ENCODE results near the gene TGFBR3. TPM values are rescaled to one million over a fixed set of nuclear protein-coding genes. Genes with fewer than 3 reads are reported as not detected.
A peak's percentile ranks its signal among the peaks of the same experiment; 100 is the strongest.

The TGFBR3 gene
- total RNA-seq, 6 experiments from 2014 or later: 5.8 to 21.1 (median 19.0) TPM

GRCh38 chr1:91781901-91782622 is 103.9 kb downstream of the TGFBR3 start:
- H3K27me3 Mint-ChIP-seq (ENCODE audit: insufficient read depth): peaks cover 6% of the 10 kb centered on the region
- peaks cover 15% of the 10 kb centered on the region for H3K36me3 Mint-ChIP-seq (ENCODE audit: low read depth)
- no peak for DNase-seq
- H3K4me1 Mint-ChIP-seq (ENCODE audit: low read depth): peaks cover 78% of the 10 kb centered on the region
- H3K4me3 Mint-ChIP-seq: peak overlapping the region; percentile 71
- TF ChIP-seq CTCF (IDR thresholded peaks at IDR 0.05): no peak
- no peaks in the 10 kb centered on the region for H3K9me3 Mint-ChIP-seq
- H3K27ac Mint-ChIP-seq: peak overlapping the region; percentile 91

GRCh38 chr1:91781371-91781825 is 104.6 kb downstream of the TGFBR3 start:
- Mint-ChIP-seq H3K27me3 (ENCODE audit: insufficient read depth) (peaks cover 6% of the 10 kb centered on the region), H3K4me1 (ENCODE audit: low read depth) (peaks cover 78% of the 10 kb centered on the region)

GRCh38 chr1:91779548-91780021 is 106.4 kb downstream of the TGFBR3 start:
- peaks cover 78% of the 10 kb centered on the region for H3K4me1 Mint-ChIP-seq (ENCODE audit: low read depth)
- H3K36me3 Mint-ChIP-seq (ENCODE audit: low read depth): peaks cover 12% of the 10 kb centered on the region
- no peak for TF ChIP-seq CTCF (IDR thresholded peaks at IDR 0.05)
- no peaks in the 10 kb centered on the region; the same call in 1 of the 2 replicates for H3K9me3 Mint-ChIP-seq
- no peak overlapping the region for H3K4me3 Mint-ChIP-seq
- H3K27me3 Mint-ChIP-seq (ENCODE audit: insufficient read depth): peaks cover 6% of the 10 kb centered on the region
- no peak for DNase-seq
- H3K27ac Mint-ChIP-seq: no peak overlapping the region

More at GRCh38 chr1:91781371-91781825, 104.6 kb downstream of the TGFBR3 start:
- H3K9me3 Mint-ChIP-seq: no peaks in the 10 kb centered on the region
- H3K4me3 Mint-ChIP-seq: peak overlapping the region; percentile 71
- peak; percentile 88 for DNase-seq
- H3K27ac Mint-ChIP-seq: peak overlapping the region; percentile 91
- no peak for TF ChIP-seq CTCF (IDR thresholded peaks at IDR 0.05)
- peaks cover 15% of the 10 kb centered on the region for H3K36me3 Mint-ChIP-seq (ENCODE audit: low read depth)

GRCh38 chr1:91778964-91779363 is 107.0 kb downstream of the TGFBR3 start:
- H3K27ac Mint-ChIP-seq: no peak overlapping the region; the same call in 1 of the 2 replicates
- peaks cover 8% of the 10 kb centered on the region for H3K36me3 Mint-ChIP-seq (ENCODE audit: low read depth)
- H3K4me1 Mint-ChIP-seq (ENCODE audit: low read depth): peaks cover 78% of the 10 kb centered on the region

GRCh38 chr1:91777630-91778300 is 108.2 kb downstream of the TGFBR3 start:
- Mint-ChIP-seq H3K36me3 (ENCODE audit: low read depth) (peaks cover 8% of the 10 kb centered on the region), H3K27me3 (ENCODE audit: insufficient read depth) (peaks cover 8% of the 10 kb centered on the region), H3K9me3 (no peaks in the 10 kb centered on the region; the same call in 1 of the 2 replicates), H3K4me1 (ENCODE audit: low read depth) (peaks cover 66% of the 10 kb centered on the region), H3K27ac (no peak overlapping the region), H3K4me3 (no peak overlapping the region)
- DNase-seq: no peak
- no peak for TF ChIP-seq CTCF (IDR thresholded peaks at IDR 0.05)

More at GRCh38 chr1:91778964-91779363, 107.0 kb downstream of the TGFBR3 start:
- Mint-ChIP-seq H3K4me3 (no peak overlapping the region), H3K9me3 (no peaks in the 10 kb centered on the region; the same call in 1 of the 2 replicates), H3K27me3 (ENCODE audit: insufficient read depth) (peaks cover 6% of the 10 kb centered on the region)
- TF ChIP-seq CTCF (IDR thresholded peaks at IDR 0.05): no peak
- DNase-seq: no peak

Measured in HFFc6 (cell line).